Testis (tissue), 2 donors: ENCODE measurements around the gene SERPINA4.

ENCODE experiments used
- POLR2A ChIP-seq: fragments of 450-650 bp; IDR thresholded peaks from one replicate; pipeline ENCODE4 v1.6.1; 2017; ENCODE audit warnings: antibody characterized with exemption, mild to moderate bottlenecking, moderate library complexity
- TF ChIP-seq, protein P1 (sequence below), 3 experiments: fragments of 450-650 bp in 2 of 3; fragments of 200-600 bp in 1 of 3; sonication (generic) in 1 of 3; IDR thresholded peaks; one replicate each; pipeline ENCODE4 v1.5.1; 2016 to 2019; ENCODE audit warnings: antibody characterized with exemption in 3 of 3, mild to moderate bottlenecking in 2 of 3, moderate library complexity in 1 of 3

DNA sequence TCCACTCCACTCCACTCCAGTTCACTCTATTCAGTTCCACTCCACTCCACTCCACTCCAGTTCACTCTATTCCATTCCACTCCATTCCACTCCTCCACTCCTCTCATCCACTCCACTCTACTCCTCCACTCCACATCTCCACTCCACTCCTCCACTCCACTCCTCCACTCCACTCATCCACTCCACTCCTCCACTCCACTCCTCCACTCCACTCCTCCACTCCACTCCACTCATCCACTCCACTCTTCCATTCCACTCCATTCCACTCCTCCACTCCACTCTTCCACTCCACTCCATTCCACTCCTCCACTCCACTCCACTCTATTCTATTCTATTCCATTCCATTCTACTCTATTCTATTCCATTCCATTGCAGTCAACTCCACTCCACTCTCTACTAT lies 29.8 kb downstream of the SERPINA4 start:
- TF ChIP-seq, protein P1, sequence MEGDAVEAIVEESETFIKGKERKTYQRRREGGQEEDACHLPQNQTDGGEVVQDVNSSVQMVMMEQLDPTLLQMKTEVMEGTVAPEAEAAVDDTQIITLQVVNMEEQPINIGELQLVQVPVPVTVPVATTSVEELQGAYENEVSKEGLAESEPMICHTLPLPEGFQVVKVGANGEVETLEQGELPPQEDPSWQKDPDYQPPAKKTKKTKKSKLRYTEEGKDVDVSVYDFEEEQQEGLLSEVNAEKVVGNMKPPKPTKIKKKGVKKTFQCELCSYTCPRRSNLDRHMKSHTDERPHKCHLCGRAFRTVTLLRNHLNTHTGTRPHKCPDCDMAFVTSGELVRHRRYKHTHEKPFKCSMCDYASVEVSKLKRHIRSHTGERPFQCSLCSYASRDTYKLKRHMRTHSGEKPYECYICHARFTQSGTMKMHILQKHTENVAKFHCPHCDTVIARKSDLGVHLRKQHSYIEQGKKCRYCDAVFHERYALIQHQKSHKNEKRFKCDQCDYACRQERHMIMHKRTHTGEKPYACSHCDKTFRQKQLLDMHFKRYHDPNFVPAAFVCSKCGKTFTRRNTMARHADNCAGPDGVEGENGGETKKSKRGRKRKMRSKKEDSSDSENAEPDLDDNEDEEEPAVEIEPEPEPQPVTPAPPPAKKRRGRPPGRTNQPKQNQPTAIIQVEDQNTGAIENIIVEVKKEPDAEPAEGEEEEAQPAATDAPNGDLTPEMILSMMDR (IDR thresholded peaks at IDR 0.05) = no peak
- TF ChIP-seq POLR2A = no peak
